Endothelial cell of umbilical vein (primary cell): ENCODE data around the gene NFATC1. TPM values are rescaled to one million over a fixed set of nuclear protein-coding genes. Genes with fewer than 3 reads are reported as not detected.

Experiments used
- BruUV-seq: library from RNA; stranded (reverse); fragments of 400-500 nt; replicated peaks from 2 replicates; lab custom pipeline; 2021; lab: Mats Ljungman, UMichigan
- CTCF ChIA-PET: fragments of 300-600, 350-600 bp; sonication (Branson Sonifier 250); formaldehyde crosslinking; loops from one replicate; lab custom pipeline; 2021; ENCODE audit warnings: antibody characterized with exemption, inconsistent platforms; lab: Charles Lee
- POLR2A ChIA-PET: fragments of 300-600, 350-600 bp; sonication (Branson Sonifier 250); formaldehyde crosslinking; loops from one replicate; lab custom pipeline; 2021; ENCODE audit warnings: antibody characterized with exemption, inconsistent platforms; lab: Charles Lee
- DNase-seq: peaks from one replicate; pipeline ENCODE4 v3.0.0-alpha.2; 2011; ENCODE audit warnings: low read depth, low spot score
- FAIRE-seq: peaks from 2 replicates; lab custom pipeline; 2011; peaks lifted over from hg19 to GRCh38; lab: Jason Lieb, UNC
- H2AFZ ChIP-seq: 2 replicates; pipeline ENCODE4 v1.6.0; 2012; ENCODE audit warnings: low read depth, low read length, control low read depth, inconsistent platforms
- H3K27ac ChIP-seq: 2 replicates; pipeline ENCODE4 v1.5.1; 2011; ENCODE audit warnings: low read depth, mild to moderate bottlenecking, control low read depth, low read length, moderate library complexity; ENCODE audit not compliant: insufficient read depth
- H3K27me3 ChIP-seq, 2 experiments: 2 replicates each; pipeline versions ENCODE4 v1.6.0 to v1.6.1; 2011; ENCODE audit warnings: low read length in 2 of 2, mixed read lengths in 1 of 2; ENCODE audit not compliant: control insufficient read depth in 2 of 2, insufficient read depth in 2 of 2
- H3K36me3 ChIP-seq, 2 experiments: 2 replicates in 1 of 2; 3 replicates in 1 of 2; pipeline ENCODE4 v1.5.1; 2011; ENCODE audit warnings: low read length in 2 of 2, mild to moderate bottlenecking in 1 of 2, moderate library complexity in 1 of 2; ENCODE audit not compliant: control insufficient read depth in 2 of 2, insufficient read depth in 2 of 2; ENCODE audit errors: extremely low read depth in 1 of 2
- H3K4me1 ChIP-seq: 3 replicates; pipeline ENCODE4 v1.5.1; 2011; ENCODE audit warnings: mild to moderate bottlenecking, low read length; ENCODE audit not compliant: control insufficient read depth, insufficient read depth; ENCODE audit errors: extremely low read depth
- H3K4me2 ChIP-seq: 2 replicates; pipeline ENCODE4 v1.6.1; 2011; ENCODE audit warnings: low read length, control low read depth, mixed read lengths; ENCODE audit not compliant: insufficient read depth
- H3K4me3 ChIP-seq, 3 experiments: fragments of 200-600 bp in 1 of 3; sonication (generic), shearing (Covaris generic) in 1 of 3; replicated peaks in 1 of 3; 2 replicates each; pipeline ENCODE4 v1.5.1; 2011 to 2016; ENCODE audit warnings: control low read depth in 3 of 3, low read length in 3 of 3, mild to moderate bottlenecking in 2 of 3, inconsistent platforms in 1 of 3, low read depth in 1 of 3, moderate library complexity in 1 of 3; ENCODE audit not compliant: insufficient read depth in 1 of 3
- H3K79me2 ChIP-seq: 2 replicates; pipeline ENCODE4 v1.6.0; 2012; ENCODE audit warnings: low read length, inconsistent platforms; ENCODE audit not compliant: control insufficient read depth, insufficient read depth
- H3K9ac ChIP-seq: replicated peaks from 2 replicates; pipeline ENCODE3; 2011; ENCODE audit warnings: low read length, control low read depth; ENCODE audit not compliant: insufficient read depth; ENCODE audit errors: extremely low read depth
- H3K9me1 ChIP-seq: replicated peaks from 3 replicates; pipeline ENCODE4 v1.6.0; 2011; ENCODE audit warnings: mild to moderate bottlenecking, low read length; ENCODE audit not compliant: control insufficient read depth, insufficient read depth; ENCODE audit errors: extremely low read depth
- H3K9me3 ChIP-seq: replicated peaks from 2 replicates; pipeline ENCODE4 v1.5.1; 2012; ENCODE audit warnings: low read length, inconsistent platforms; ENCODE audit not compliant: control insufficient read depth, insufficient read depth
- H4K20me1 ChIP-seq: replicated peaks from 2 replicates; pipeline ENCODE3; 2011; ENCODE audit warnings: mild to moderate bottlenecking, low read length; ENCODE audit not compliant: control insufficient read depth, insufficient read depth; ENCODE audit errors: extremely low read depth
- EZH2 ChIP-seq: IDR thresholded peaks from 2 replicates; pipeline ENCODE4 v1.6.1; 2012; ENCODE audit warnings: borderline replicate concordance, low read depth, mild to moderate bottlenecking, moderate library complexity, low read length, inconsistent platforms; ENCODE audit not compliant: severe bottlenecking
- FOS ChIP-seq: IDR thresholded peaks from 2 replicates; pipeline ENCODE4 v1.6.1; 2011; ENCODE audit warnings: mild to moderate bottlenecking, low read length, moderate library complexity, borderline replicate concordance; ENCODE audit not compliant: insufficient read depth
- GATA2 ChIP-seq: IDR thresholded peaks from 2 replicates; pipeline ENCODE4 v1.7.0; 2011; ENCODE audit warnings: low read depth, mild to moderate bottlenecking, moderate library complexity, mixed read lengths, low read length; ENCODE audit not compliant: insufficient read length, insufficient read depth
- JUN ChIP-seq: IDR thresholded peaks from 2 replicates; pipeline ENCODE4 v1.6.1; 2011; ENCODE audit warnings: borderline replicate concordance, low read depth; ENCODE audit not compliant: insufficient read length, insufficient read depth
- MAX ChIP-seq: IDR thresholded peaks from 2 replicates; pipeline ENCODE4 v1.6.1; 2011; ENCODE audit not compliant: insufficient read depth, insufficient read length
- MYC ChIP-seq: IDR thresholded peaks from one replicate; pipeline ENCODE4 v1.6.1; 2011; ENCODE audit warnings: mild to moderate bottlenecking, low read depth, low read length
- POLR2A ChIP-seq: IDR thresholded peaks from 2 replicates; pipeline ENCODE4 v1.6.1; 2012; ENCODE audit warnings: low read depth, mild to moderate bottlenecking, control low read depth, low read length
- POLR2AphosphoS5 ChIP-seq: IDR thresholded peaks from 2 replicates; pipeline ENCODE4 v1.6.1; 2012; ENCODE audit warnings: low read depth, mild to moderate bottlenecking, control low read depth, low read length, moderate library complexity; ENCODE audit not compliant: insufficient read depth
- dilution Hi-C: fragments of 300-500 bp; cut with MboI; formaldehyde crosslinking; loops from one replicate; pipeline ENCODE4 v1.15.0; 2019; ENCODE audit warnings: low sequenced_read_pairs; ENCODE audit not compliant: extremely low pct_ligation_motif_present
- intact Hi-C: fragments of 100-400 bp; cut with micrococcal nuclease; formaldehyde crosslinking; loops from one replicate; pipeline ENCODE4 v1.10.0; 2022
- polyA plus RNA-seq, 4 experiments: library from polyadenylated mRNA; depleted of rRNA in 3 of 4; stranded (reverse) in 3 of 4; unstranded in 1 of 4; fragments of >200 nt; gene quantifications; 2 replicates each; pipeline versions ENCODE4 v1.2.1 to v1.2.3, GENCODE V29; 2011 to 2012; ENCODE audit warnings: missing spikeins in 1 of 4
- total RNA-seq: library from RNA; stranded (reverse); gene quantifications from 2 replicates; pipeline ENCODE4 v1.2.3, GENCODE V29; 2021
- TF ChIP-seq, protein P1 (sequence below), 2 donors: IDR thresholded peaks; 1 replicate in 1 of 2; 2 replicates in 1 of 2; pipeline ENCODE4 v1.5.1; 2011; ENCODE audit warnings: low read length in 2 of 2, mild to moderate bottlenecking in 2 of 2, moderate library complexity in 2 of 2, control low read depth in 1 of 2, inconsistent platforms in 1 of 2, low read depth in 1 of 2; ENCODE audit not compliant: insufficient read depth in 1 of 2; ENCODE audit errors: extremely low read depth in 1 of 2

The NFATC1 gene
- total and polyA plus RNA-seq, 2 donors (not counting 3 experiments of a cell fraction or from before 2014, with no cell fraction given) = 11.1 to 30.0 TPM

DNA sequence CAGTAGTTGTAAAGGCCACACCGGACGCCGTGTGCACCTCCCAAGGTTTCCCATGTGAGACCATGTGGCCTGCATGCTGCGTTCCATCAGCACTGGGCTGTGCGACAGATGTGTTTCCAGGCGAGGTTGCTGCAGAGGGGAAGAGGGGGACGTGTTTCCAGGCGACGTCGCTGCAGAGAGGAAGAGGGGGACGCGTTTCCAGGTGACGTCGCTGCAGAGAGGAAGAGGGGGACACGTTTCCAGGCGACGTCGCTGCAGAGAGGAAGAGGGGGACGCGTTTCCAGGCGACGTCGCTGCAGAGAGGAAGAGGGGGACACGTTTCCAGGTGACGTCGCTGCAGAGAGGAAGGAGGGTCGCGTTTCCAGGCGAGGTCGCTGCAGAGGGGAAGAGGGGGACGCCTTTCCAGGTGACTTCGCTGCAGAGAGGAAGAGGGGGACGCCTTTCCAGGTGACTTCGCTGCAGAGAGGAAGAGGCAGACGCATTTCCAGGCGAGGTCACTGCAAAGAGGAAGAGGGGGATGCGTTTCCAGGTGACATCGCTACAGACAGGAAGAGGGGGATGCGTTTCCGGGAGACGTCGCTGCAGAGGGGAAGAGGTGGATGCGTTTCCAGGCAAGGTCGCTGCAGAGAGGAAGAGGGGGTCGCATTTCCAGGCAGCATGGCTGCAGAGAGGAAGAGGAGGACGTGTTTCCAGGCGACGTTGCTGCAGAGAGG, 24.5 kb downstream of the NFATC1 start:
- intact Hi-C loops (no loop called here), dilution Hi-C loops (no loop called here)
- Histone ChIP-seq H3K27me3 (no peaks in the 10 kb centered on the region), H3K36me3 (peaks cover 5 to 22% of the 10 kb centered on the region in 2 experiments), H3K79me2 (no peaks in the 10 kb centered on the region), H4K20me1 (no peaks in the 10 kb centered on the region), H2AFZ (no peak overlapping the region), H3K9ac (no peak overlapping the region), H3K4me2 (no peak overlapping the region), H3K4me3 (no peak overlapping the region), H3K4me1 (no peaks in the 10 kb centered on the region), H3K9me3 (no peaks in the 10 kb centered on the region), H3K9me1 (no peaks in the 10 kb centered on the region), H3K27ac (no peak overlapping the region)
- no peak for FAIRE-seq
- no TSS peak for BruUV-seq
- ChIA-PET POLR2A (no interaction called here), CTCF (no interaction called here)
- no peak for DNase-seq
- TF ChIP-seq FOS = no peak
- TF ChIP-seq POLR2A = no peak
- TF ChIP-seq GATA2 = no peak
- no peak for TF ChIP-seq MYC
- no peak for TF ChIP-seq MAX
- TF ChIP-seq, protein P1, sequence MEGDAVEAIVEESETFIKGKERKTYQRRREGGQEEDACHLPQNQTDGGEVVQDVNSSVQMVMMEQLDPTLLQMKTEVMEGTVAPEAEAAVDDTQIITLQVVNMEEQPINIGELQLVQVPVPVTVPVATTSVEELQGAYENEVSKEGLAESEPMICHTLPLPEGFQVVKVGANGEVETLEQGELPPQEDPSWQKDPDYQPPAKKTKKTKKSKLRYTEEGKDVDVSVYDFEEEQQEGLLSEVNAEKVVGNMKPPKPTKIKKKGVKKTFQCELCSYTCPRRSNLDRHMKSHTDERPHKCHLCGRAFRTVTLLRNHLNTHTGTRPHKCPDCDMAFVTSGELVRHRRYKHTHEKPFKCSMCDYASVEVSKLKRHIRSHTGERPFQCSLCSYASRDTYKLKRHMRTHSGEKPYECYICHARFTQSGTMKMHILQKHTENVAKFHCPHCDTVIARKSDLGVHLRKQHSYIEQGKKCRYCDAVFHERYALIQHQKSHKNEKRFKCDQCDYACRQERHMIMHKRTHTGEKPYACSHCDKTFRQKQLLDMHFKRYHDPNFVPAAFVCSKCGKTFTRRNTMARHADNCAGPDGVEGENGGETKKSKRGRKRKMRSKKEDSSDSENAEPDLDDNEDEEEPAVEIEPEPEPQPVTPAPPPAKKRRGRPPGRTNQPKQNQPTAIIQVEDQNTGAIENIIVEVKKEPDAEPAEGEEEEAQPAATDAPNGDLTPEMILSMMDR (IDR thresholded peaks at IDR 0.05; ENCODE audit: extremely low read depth in 1 of 2, insufficient read depth in 1 of 2, low read depth in 1 of 2, low read length in 2 of 2) = no peak
- TF ChIP-seq EZH2 = no peak
- TF ChIP-seq JUN = no peak
- TF ChIP-seq POLR2AphosphoS5 = no peak
